ENCODE results near the gene EXD3. TPM values are rescaled to one million over a fixed set of nuclear protein-coding genes. Genes with fewer than 3 reads are reported as not detected.

Gene EXD3
- total and polyA plus RNA-seq, 2 of the 13 experiments (the other 11 are each of a cell fraction or from before 2014, with no cell fraction given) = 2.7 to 4.8 TPM

- Histone ChIP-seq H3K9me3 (ENCODE audit: low read length) (no peaks in the 10 kb centered on the region), H3K27ac (ENCODE audit: extremely low read length, insufficient read depth, low read length) (no peak overlapping the region), H3K27me3 (ENCODE audit: control insufficient read depth in 1 of 2, insufficient read depth in 2 of 2, low read length in 2 of 2) (peaks cover 14 to 77% of the 10 kb centered on the region in 2 experiments), H3K4me3 (replicated peaks in 1 of 3; ENCODE audit: insufficient read depth in 1 of 3, low read depth in 2 of 3, low read length in 3 of 3) (peak overlapping the region in 2 of 3 experiments; percentile 36 to 52; a peak in 3 of 6 replicates), H3K4me1 (ENCODE audit: insufficient read depth, low read length) (peaks cover 71% of the 10 kb centered on the region), H3K4me2 (ENCODE audit: low read depth, low read length) (peak overlapping the region; percentile 45; the same call in 1 of the 2 replicates), H3K36me3 (replicated peaks in 1 of 2; ENCODE audit: control insufficient read depth in 1 of 2, insufficient read depth in 2 of 2, low read length in 2 of 2) (no peaks in the 10 kb centered on the region), H2AFZ (ENCODE audit: low read length) (no peak overlapping the region), H3K9ac (ENCODE audit: insufficient read depth, low read depth, low read length) (no peak overlapping the region), H4K20me1 (ENCODE audit: insufficient read depth, low read length) (no peaks in the 10 kb centered on the region), H3K79me2 (ENCODE audit: insufficient read depth, low read length) (no peaks in the 10 kb centered on the region)
- POLR2A ChIA-PET = interaction anchor here (0.9 to 1.9 kb wide), 7 partner anchors 8 to 146 kb away, joined by 3 to 6 read pairs (median 5); partner anchors contain the start of genes ENTPD8, EXD3, NOXA1 and TOR4A
- 29% methylated on average over 12 of the region's 78 CpGs for WGBS (ENCODE audit: low lambda C conversion rate)
- intact Hi-C loops (cut with micrococcal nuclease; ENCODE audit: unreplicated experiment) (loop anchor here (10.0 kb wide), 1 partner anchor 102 kb away; no protein-coding TSS in a partner anchor), in situ Hi-C loops (cut with HindIII; ENCODE audit: extremely low pct_ligation_motif_present, low pct_unique_long_range_greater_than_20kb) (no loop called here)
- no peak for FAIRE-seq
- peak; percentile 6; the same call in 1 of the 3 replicates for ATAC-seq
- no peak for DNase-seq (ENCODE audit: low spot score)
- CTCF ChIA-PET (ENCODE audit: low intra/inter-chr PET ratio, low total read pairs) = no interaction called here
- BruUV-seq (replicated peaks) = no TSS peak
- TF ChIP-seq HHEX (CRISPR knock-in tag; IDR thresholded peaks at IDR 0.05) = no peak
- TF ChIP-seq MEIS1 (CRISPR knock-in tag; IDR thresholded peaks at IDR 0.05; ENCODE audit: borderline replicate concordance) = no peak
- peak; percentile 49 for TF ChIP-seq ZNF777 (CRISPR knock-in tag; IDR thresholded peaks at IDR 0.05)
- TF ChIP-seq ZBTB38 (CRISPR knock-in tag; IDR thresholded peaks at IDR 0.05) = peak; percentile 31; the same call in 1 of the 2 replicates
- TF ChIP-seq DNMT1 (CRISPR knock-in tag; IDR thresholded peaks at IDR 0.05) = no peak
- TF ChIP-seq NR2F6 (IDR thresholded peaks at IDR 0.05) = no peak
- TF ChIP-seq NR2F6 (CRISPR knock-in tag; IDR thresholded peaks at IDR 0.05) = no peak
- TF ChIP-seq EZH2 (conservative IDR thresholded peaks at IDR 0.05; ENCODE audit: low read depth, low read length) = no peak
- TF ChIP-seq MYC (CRISPR knock-in tag; IDR thresholded peaks at IDR 0.05; ENCODE audit: borderline replicate concordance) = 0 out of 2 replicates have a peak, but pooled peaks have one; percentile 23
- no peak for TF ChIP-seq ZNF337 (CRISPR knock-in tag; IDR thresholded peaks at IDR 0.05; ENCODE audit: borderline replicate concordance, low read depth)
- TF ChIP-seq HOXA3 (CRISPR knock-in tag; IDR thresholded peaks at IDR 0.05) = peak; percentile 30; the same call in 1 of the 2 replicates
- peak; percentile 44; the same call in 1 of the 2 replicates for TF ChIP-seq ZNF687 (CRISPR knock-in tag; IDR thresholded peaks at IDR 0.05)
- peak; percentile 87 for TF ChIP-seq ZBTB33 (CRISPR knock-in tag; IDR thresholded peaks at IDR 0.05)
- peak; percentile 16; the same call in 1 of the 2 replicates for TF ChIP-seq ZBTB14 (CRISPR knock-in tag; IDR thresholded peaks at IDR 0.05)
- TF ChIP-seq ZNF883 (CRISPR knock-in tag; IDR thresholded peaks at IDR 0.05; ENCODE audit: not compliant biosample characterization) = no peak
- no peak for TF ChIP-seq MATR3 (CRISPR knock-in tag; IDR thresholded peaks at IDR 0.05)
- no peak for TF ChIP-seq NFKB2 (CRISPR knock-in tag; IDR thresholded peaks at IDR 0.05; ENCODE audit: borderline replicate concordance)
Observed at GRCh38 chr9:137302449-137303150, 120.4 kb downstream of the EXD3 start.
